Measurements from ENCODE around the gene KCNMB1. TPM values are rescaled to one million over a fixed set of nuclear protein-coding genes. Genes with fewer than 3 reads are reported as not detected.

KCNMB1 gene
- total and polyA plus RNA-seq, 4 donors: 1.4 to 5.2 (median 2.3) TPM

DNA sequence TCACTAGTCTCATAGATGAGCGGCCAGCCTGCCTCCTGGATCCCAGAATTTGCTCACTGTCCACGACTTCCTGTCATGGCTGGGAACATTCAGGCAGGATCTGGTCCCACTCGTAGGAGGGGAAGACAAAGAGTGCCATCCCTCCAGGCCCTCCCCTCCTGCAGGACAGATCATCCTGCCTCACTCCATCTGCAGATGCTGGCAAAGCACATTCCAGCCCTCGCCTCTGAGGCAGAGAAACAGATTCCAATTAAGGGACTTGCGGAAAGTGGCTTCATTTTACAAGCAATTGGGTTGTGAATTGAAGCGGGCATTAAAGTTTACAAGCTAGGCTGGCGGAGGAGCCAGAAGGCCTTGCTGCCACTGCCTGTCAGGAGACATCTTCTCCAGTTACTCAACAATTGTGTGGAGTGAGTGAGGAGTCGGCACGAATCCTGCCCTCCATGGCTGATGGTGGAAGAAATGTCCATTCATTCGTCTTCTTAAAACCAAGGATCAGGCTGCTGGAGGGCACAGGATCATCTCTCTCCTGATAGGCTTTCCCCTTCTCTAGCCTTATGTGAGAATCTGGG is 41.8 kb upstream of the KCNMB1 start:
- Histone ChIP-seq H3K4me3 (no peak overlapping the region), H3K27ac (ENCODE audit: low read depth in 1 of 2, low read length in 1 of 2) (no peak overlapping the region), H3K27me3 (ENCODE audit: control insufficient read depth in 3 of 3, insufficient read depth in 3 of 3, low read length in 2 of 3) (peaks cover 0 to 4% (median 0%) of the 10 kb centered on the region in 3 donors), H3K36me3 (ENCODE audit: control insufficient read depth in 4 of 4, insufficient read depth in 4 of 4, low read length in 4 of 4) (no peaks in the 10 kb centered on the region), H3K4me1 (ENCODE audit: control insufficient read depth in 5 of 5, insufficient read depth in 5 of 5, low read length in 5 of 5) (peaks cover 0 to 29% (median 14%) of the 10 kb centered on the region in 5 donors), H3K9me3 (ENCODE audit: control insufficient read depth in 4 of 4, insufficient read depth in 3 of 4, low read length in 3 of 4) (no peaks in the 10 kb centered on the region), H3K9ac (ENCODE audit: insufficient read depth in 1 of 2, low read length in 2 of 2) (no peak overlapping the region)
- DNase-seq (peak; percentile 29 to 36 (median 35)), ATAC-seq (ENCODE audit: insufficient read depth, low FRiP score) (no peak)
- 80 to 91% methylated on average over 10 of the region's 10 CpGs for WGBS, 2 donors
- no peak for TF ChIP-seq CTCF (IDR thresholded peaks at IDR 0.05; ENCODE audit: control extremely low read depth, extremely low read depth)

DNA sequence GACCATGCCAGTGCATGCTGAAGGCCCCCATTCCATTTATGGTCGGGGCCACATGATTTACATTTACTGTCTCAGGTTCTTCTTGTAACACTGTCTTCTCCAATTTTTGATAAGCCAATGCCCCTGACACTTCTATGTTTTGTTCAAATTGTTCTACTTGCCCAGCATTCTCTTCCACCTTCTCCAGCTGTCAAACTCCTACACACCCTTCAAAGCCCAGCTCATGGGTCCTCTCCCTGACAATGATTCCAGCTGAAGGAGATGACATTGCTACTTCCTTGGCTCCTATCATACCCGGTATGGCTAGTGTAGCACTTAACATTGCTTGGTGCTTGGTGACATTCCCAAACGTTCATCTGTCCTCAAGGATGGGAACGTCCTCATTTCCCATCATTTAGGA is 41.1 kb upstream of the KCNMB1 start:
- no peak overlapping the region for H3K27ac ChIP-seq (ENCODE audit: low read depth in 1 of 2, low read length in 1 of 2)
- DNase-seq (no peak), ATAC-seq (ENCODE audit: insufficient read depth, low FRiP score) (no peak)
- TF ChIP-seq CTCF (IDR thresholded peaks at IDR 0.05; ENCODE audit: control extremely low read depth, extremely low read depth): no peak
- peaks cover 0 to 33% (median 14%) of the 10 kb centered on the region in 5 donors for H3K4me1 ChIP-seq (ENCODE audit: control insufficient read depth in 5 of 5, insufficient read depth in 5 of 5, low read length in 5 of 5)
- no peaks in the 10 kb centered on the region for H3K36me3 ChIP-seq (ENCODE audit: control insufficient read depth in 4 of 4, insufficient read depth in 4 of 4, low read length in 4 of 4)
- H3K9me3 ChIP-seq (ENCODE audit: control insufficient read depth in 4 of 4, insufficient read depth in 3 of 4, low read length in 3 of 4): no peaks in the 10 kb centered on the region
- no peak overlapping the region for H3K9ac ChIP-seq (ENCODE audit: insufficient read depth in 1 of 2, low read length in 2 of 2)
- no peak overlapping the region for H3K4me3 ChIP-seq
- H3K27me3 ChIP-seq (ENCODE audit: control insufficient read depth in 3 of 3, insufficient read depth in 3 of 3, low read length in 2 of 3): peaks cover 0 to 4% (median 0%) of the 10 kb centered on the region in 3 donors
- 77 to 85% methylated on average over 4 of the region's 4 CpGs for WGBS, 2 donors

DNA sequence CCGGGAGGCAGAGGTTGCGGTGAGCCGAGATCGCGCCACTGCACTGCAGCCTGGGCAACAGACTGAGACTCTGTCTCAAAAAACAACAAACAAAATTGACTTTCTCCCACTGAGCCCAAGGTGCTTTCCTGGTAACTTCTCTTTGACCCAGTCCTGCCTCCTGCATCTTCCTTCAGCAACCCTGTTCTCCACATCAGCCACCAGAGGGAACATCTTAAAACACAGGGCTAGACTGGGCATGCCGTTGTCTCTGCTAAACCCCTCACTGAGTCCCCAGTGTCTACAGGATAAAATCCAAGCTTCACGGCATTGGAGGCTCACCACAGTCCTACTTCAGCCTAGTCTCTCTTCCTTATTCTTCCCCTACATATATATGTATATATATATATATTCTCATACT is 39.8 kb upstream of the KCNMB1 start:
- H3K27ac ChIP-seq (ENCODE audit: low read depth in 1 of 2, low read length in 1 of 2): no peak overlapping the region
- H3K4me3 ChIP-seq: no peak overlapping the region
- H3K9me3 ChIP-seq (ENCODE audit: control insufficient read depth in 4 of 4, insufficient read depth in 3 of 4, low read length in 3 of 4): no peaks in the 10 kb centered on the region
- peaks cover 0 to 34% (median 14%) of the 10 kb centered on the region in 5 donors for H3K4me1 ChIP-seq (ENCODE audit: control insufficient read depth in 5 of 5, insufficient read depth in 5 of 5, low read length in 5 of 5)
- no peak for DNase-seq
- H3K36me3 ChIP-seq (ENCODE audit: control insufficient read depth in 4 of 4, insufficient read depth in 4 of 4, low read length in 4 of 4): no peaks in the 10 kb centered on the region
- 68 to 74% methylated on average over 7 of the region's 7 CpGs for WGBS, 2 donors
- no peak overlapping the region for H3K9ac ChIP-seq (ENCODE audit: insufficient read depth in 1 of 2, low read length in 2 of 2)
- TF ChIP-seq CTCF (IDR thresholded peaks at IDR 0.05; ENCODE audit: control extremely low read depth, extremely low read depth): no peak
- ATAC-seq (ENCODE audit: insufficient read depth, low FRiP score): no peak
- peaks cover 0 to 4% (median 0%) of the 10 kb centered on the region in 3 donors for H3K27me3 ChIP-seq (ENCODE audit: control insufficient read depth in 3 of 3, insufficient read depth in 3 of 3, low read length in 2 of 3)
